HepG2 (cell line): Measurements from ENCODE around the gene TRMT2A. TPM values are rescaled to one million over a fixed set of nuclear protein-coding genes. Genes with fewer than 3 reads are reported as not detected.

Source experiments
- ATAC-seq: fragments of 200-7000 bp; cut with Tn5 transposase; 3 replicates; pipeline ENCODE4 v1.9.1; 2020; ENCODE audit warnings: mild to moderate bottlenecking, moderate library complexity
- BruUV-seq: library from RNA; stranded (reverse); fragments of 400-500 nt; replicated peaks from 2 replicates; lab custom pipeline; 2021; lab: Mats Ljungman, UMichigan
- CTCF ChIA-PET: fragments of 300-600 bp; formaldehyde crosslinking; extraction: SDS; loops from one replicate; lab custom pipeline; 2021; ENCODE audit warnings: low total read pairs, inconsistent platforms, low intra/inter-chr PET ratio; lab: Yijun Ruan, JAX
- POLR2A ChIA-PET: fragments of 350-600 bp; sonication (Branson Sonifier 250); formaldehyde crosslinking; loops from one replicate; lab custom pipeline; 2020; ENCODE audit warnings: antibody characterized with exemption, inconsistent platforms; lab: Yijun Ruan, JAX
- DNase-seq: peaks from one replicate; pipeline ENCODE4 v3.0.0-alpha.2; 2015; ENCODE audit warnings: low spot score
- FAIRE-seq: peaks from 3 replicates; lab custom pipeline; 2011; peaks lifted over from hg19 to GRCh38; lab: Jason Lieb, UNC
- H2AFZ ChIP-seq: one replicate; pipeline ENCODE4 v1.6.1; 2011; ENCODE audit warnings: low read length, inconsistent platforms
- H3K27ac ChIP-seq: fragments of 300-600 bp; 3 replicates; pipeline ENCODE4 v1.8.0; 2011; ENCODE audit warnings: mixed run types, mild to moderate bottlenecking, mixed read lengths, low read length, inconsistent platforms; ENCODE audit not compliant: insufficient read depth; ENCODE audit errors: extremely low read length
- H3K27me3 ChIP-seq, 2 experiments: fragments of 200-600 bp in 1 of 2; 2 replicates in 1 of 2; 3 replicates in 1 of 2; pipeline versions ENCODE4 v1.6.0 to v1.8.0; 2011; ENCODE audit warnings: low read length in 2 of 2, mild to moderate bottlenecking in 2 of 2, moderate library complexity in 2 of 2, inconsistent platforms in 1 of 2; ENCODE audit not compliant: insufficient read depth in 2 of 2, control insufficient read depth in 1 of 2
- H3K36me3 ChIP-seq, 2 experiments: fragments of 200-600 bp in 1 of 2; replicated peaks in 1 of 2; 2 replicates in 1 of 2; 3 replicates in 1 of 2; pipeline versions ENCODE4 v1.5.1 to v1.8.0; 2011; ENCODE audit warnings: low read length in 2 of 2, inconsistent platforms in 1 of 2; ENCODE audit not compliant: insufficient read depth in 2 of 2, control insufficient read depth in 1 of 2
- H3K4me1 ChIP-seq: 2 replicates; pipeline ENCODE4 v1.5.1; 2012; ENCODE audit warnings: low read length, inconsistent platforms; ENCODE audit not compliant: insufficient read depth
- H3K4me2 ChIP-seq: 2 replicates; pipeline ENCODE4 v1.6.0; 2011; ENCODE audit warnings: low read depth, low read length, inconsistent platforms
- H3K4me3 ChIP-seq, 3 experiments: fragments of 200-600 bp in 1 of 3; sonication (generic), shearing (Covaris generic) in 1 of 3; replicated peaks in 1 of 3; 2 replicates each; pipeline ENCODE4 v1.5.1; 2011 to 2016; ENCODE audit warnings: low read length in 3 of 3, inconsistent platforms in 2 of 3, low read depth in 2 of 3, mild to moderate bottlenecking in 2 of 3, control low read depth in 1 of 3, mixed read lengths in 1 of 3; ENCODE audit not compliant: insufficient read depth in 1 of 3
- H3K79me2 ChIP-seq: one replicate; pipeline ENCODE4 v1.6.1; 2011; ENCODE audit warnings: low read length, inconsistent platforms; ENCODE audit not compliant: insufficient read depth
- H3K9ac ChIP-seq: 2 replicates; pipeline ENCODE4 v1.6.0; 2011; ENCODE audit warnings: mild to moderate bottlenecking, low read depth, low read length, inconsistent platforms; ENCODE audit not compliant: insufficient read depth
- H3K9me3 ChIP-seq: 2 replicates; pipeline ENCODE4 v1.5.1; 2012; ENCODE audit warnings: mild to moderate bottlenecking, low read length
- H4K20me1 ChIP-seq: 2 replicates; pipeline ENCODE4 v1.6.0; 2011; ENCODE audit warnings: inconsistent platforms, mild to moderate bottlenecking, low read length, moderate library complexity; ENCODE audit not compliant: insufficient read depth
- HNRNPH1 ChIP-seq: fragments of 200-400 bp; formaldehyde crosslinking; optimal IDR thresholded peaks from 2 replicates; pipeline ENCODE3; 2017; ENCODE audit warnings: mild to moderate bottlenecking, low read depth, low read length
- HNRNPL ChIP-seq: fragments of 200-400 bp; formaldehyde crosslinking; IDR thresholded peaks from 2 replicates; pipeline ENCODE4 v1.6.1; 2017; ENCODE audit warnings: mild to moderate bottlenecking, low read depth, low read length
- NONO ChIP-seq, 2 experiments: fragments of 450-650 bp in 1 of 2; sonication (generic) in 1 of 2; formaldehyde crosslinking in 1 of 2; IDR thresholded peaks in 1 of 2; conservative IDR thresholded peaks in 1 of 2; 2 replicates each; pipeline versions ENCODE4 v1.6.1 to v1.8.0; 2017 to 2022; ENCODE audit warnings: mild to moderate bottlenecking in 1 of 2, missing genetic modification reagents in 1 of 2, moderate library complexity in 1 of 2
- TMF1 ChIP-seq: sonication (generic); formaldehyde crosslinking; IDR thresholded peaks from 2 replicates; pipeline ENCODE4 v1.8.1; 2022; ENCODE audit warnings: low read depth, missing genetic modification reagents
- ZFAT ChIP-seq: sonication (generic); formaldehyde crosslinking; conservative IDR thresholded peaks from 2 replicates; pipeline ENCODE4 v1.8.1; 2023; ENCODE audit warnings: missing genetic modification reagents, inconsistent platforms
- ZNF597 ChIP-seq: sonication (generic); formaldehyde crosslinking; IDR thresholded peaks from 2 replicates; pipeline ENCODE4 v1.5.0; 2020; ENCODE audit warnings: missing genetic modification reagents
- ZNF709 ChIP-seq: sonication (generic); formaldehyde crosslinking; IDR thresholded peaks from 2 replicates; pipeline ENCODE4 v1.5.0; 2020; ENCODE audit warnings: mild to moderate bottlenecking, missing genetic modification reagents
- WGBS: methylation state at CpG from one replicate; pipeline ENCODE4 v1.1.6; 2017; ENCODE audit warnings: low lambda C conversion rate; 5-methylcytosine and 5-hydroxymethylcytosine counted together
- in situ Hi-C: cut with HindIII; loops from 2 replicates; pipeline ENCODE4 v1.10.0; 2017; ENCODE audit warnings: low pct_unique_long_range_greater_than_20kb; ENCODE audit not compliant: extremely low pct_ligation_motif_present
- intact Hi-C: fragments of 100-400 bp; cut with micrococcal nuclease; formaldehyde crosslinking; loops from one replicate; pipeline ENCODE4 v1.10.0; 2022; ENCODE audit not compliant: unreplicated experiment
- polyA plus RNA-seq, 8 experiments: library from polyadenylated mRNA; depleted of rRNA in 3 of 8; stranded (reverse) in 7 of 8; unstranded in 1 of 8; fragments of >200 nt; fragmentation: Illumina TruSeq in 4 of 8; extraction: Trizol in 4 of 8; gene quantifications; 2 replicates each; pipeline versions ENCODE4 v1.2.1 to v1.2.3, GENCODE V29; 2011 to 2016; ENCODE audit warnings: low read depth in 4 of 8, missing spikeins in 1 of 8, mixed read lengths in 1 of 8; ENCODE audit not compliant: insufficient read depth in 1 of 8
- total RNA-seq, 5 experiments: library from RNA; depleted of rRNA; stranded (reverse); fragments of >200 nt; fragmentation: Illumina TruSeq; extraction: Trizol; gene quantifications; 2 replicates each; pipeline ENCODE4 v1.2.3, GENCODE V29; 2016; ENCODE audit warnings: low read depth in 1 of 5
- TF ChIP-seq, protein P1 (sequence below), 2 experiments: sonication (generic) in 1 of 2; formaldehyde crosslinking in 1 of 2; IDR thresholded peaks; 2 replicates each; pipeline versions ENCODE4 v1.4.0 to v1.6.1; 2018 to 2020; ENCODE audit warnings: missing genetic modification reagents in 2 of 2, borderline replicate concordance in 1 of 2, low read depth in 1 of 2, mild to moderate bottlenecking in 1 of 2, missing biosample characterization in 1 of 2

Gene TRMT2A
- total and polyA plus RNA-seq, 2 of the 13 experiments (the other 11 are each of a cell fraction or from before 2014, with no cell fraction given): 24.0 to 30.3 TPM

DNA sequence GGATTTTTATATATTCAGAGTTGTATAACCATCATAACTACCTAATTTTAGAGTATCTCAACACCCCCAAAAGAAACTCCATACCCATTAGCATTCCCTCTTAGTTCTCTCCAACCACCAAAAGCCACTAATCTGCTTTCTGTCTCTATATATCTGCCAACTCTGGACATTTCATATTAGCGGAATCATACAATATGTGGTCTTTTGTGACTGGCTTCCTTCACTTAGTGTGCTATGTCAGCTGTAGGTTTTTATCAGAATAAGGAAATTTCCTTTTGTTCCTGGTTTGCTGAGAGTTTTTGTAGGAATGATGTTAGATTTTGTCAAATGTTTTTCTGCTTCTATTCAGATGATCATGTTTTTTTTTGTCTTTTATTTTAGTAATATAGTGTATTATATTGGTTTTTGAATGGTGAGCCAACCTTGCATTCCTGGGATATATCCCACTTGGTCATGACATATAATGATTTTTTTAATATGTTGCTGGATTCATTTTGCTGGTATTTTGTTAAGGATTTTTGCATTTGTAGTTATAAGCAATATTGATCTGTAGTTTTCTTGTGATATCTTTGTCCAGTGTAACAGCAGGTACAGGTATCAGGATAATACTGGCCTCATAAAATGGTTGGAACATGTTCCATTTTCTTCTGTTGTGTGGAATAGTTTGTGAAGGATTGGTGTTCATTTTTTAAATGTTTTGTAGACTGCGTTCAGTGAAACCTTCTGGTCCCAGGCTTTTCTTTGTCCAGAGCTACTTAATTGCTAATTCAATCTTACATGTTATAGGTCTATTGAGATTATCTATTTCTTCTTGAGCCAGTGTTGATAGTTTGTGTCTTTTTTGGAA lies 20.2 kb downstream of the TRMT2A start (continued):
- TF ChIP-seq TMF1 (CRISPR knock-in tag): no peak
- TF ChIP-seq NONO (IDR thresholded peaks at IDR 0.05): no peak
- no peak for TF ChIP-seq NONO (CRISPR knock-in tag; conservative IDR thresholded peaks at IDR 0.05)
- TF ChIP-seq ZNF709 (CRISPR knock-in tag): no peak
- TF ChIP-seq HNRNPH1: no peak
- TF ChIP-seq, protein P1, sequence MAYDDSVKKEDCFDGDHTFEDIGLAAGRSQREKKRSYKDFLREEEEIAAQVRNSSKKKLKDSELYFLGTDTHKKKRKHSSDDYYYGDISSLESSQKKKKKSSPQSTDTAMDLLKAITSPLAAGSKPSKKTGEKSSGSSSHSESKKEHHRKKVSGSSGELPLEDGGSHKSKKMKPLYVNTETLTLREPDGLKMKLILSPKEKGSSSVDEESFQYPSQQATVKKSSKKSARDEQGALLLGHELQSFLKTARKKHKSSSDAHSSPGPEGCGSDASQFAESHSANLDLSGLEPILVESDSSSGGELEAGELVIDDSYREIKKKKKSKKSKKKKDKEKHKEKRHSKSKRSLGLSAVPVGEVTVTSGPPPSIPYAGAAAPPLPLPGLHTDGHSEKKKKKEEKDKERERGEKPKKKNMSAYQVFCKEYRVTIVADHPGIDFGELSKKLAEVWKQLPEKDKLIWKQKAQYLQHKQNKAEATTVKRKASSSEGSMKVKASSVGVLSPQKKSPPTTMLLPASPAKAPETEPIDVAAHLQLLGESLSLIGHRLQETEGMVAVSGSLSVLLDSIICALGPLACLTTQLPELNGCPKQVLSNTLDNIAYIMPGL (CRISPR knock-in tag; IDR thresholded peaks at IDR 0.05; ENCODE audit: borderline replicate concordance in 1 of 2, low read depth in 1 of 2): no peak
- TF ChIP-seq, all 625 proteins: peak for 0

GRCh38 chr22:20095521-20095920 lies 21.5 kb downstream of the TRMT2A start:
- POLR2A ChIA-PET: no interaction called here
- no peak for DNase-seq
- Histone ChIP-seq H3K79me2 (peaks cover 11% of the 10 kb centered on the region), H3K27me3 (no peaks in the 10 kb centered on the region), H3K4me3 (no peak overlapping the region), H3K9me3 (no peaks in the 10 kb centered on the region), H4K20me1 (no peaks in the 10 kb centered on the region), H3K27ac (no peak overlapping the region), H3K4me1 (no peaks in the 10 kb centered on the region), H3K4me2 (no peak overlapping the region), H3K36me3 (peaks cover 44 to 92% of the 10 kb centered on the region in 2 experiments), H3K9ac (no peak overlapping the region), H2AFZ (no peak overlapping the region)
- FAIRE-seq: no peak
- 95% methylated on average over 4 of the region's 4 CpGs for WGBS
- no peak for ATAC-seq
- TF ChIP-seq ZNF597 (CRISPR knock-in tag) (no peak), HNRNPL (no peak), ZFAT (CRISPR knock-in tag) (no peak)
- intact Hi-C loops: no loop called here
- in situ Hi-C loops: no loop called here
- BruUV-seq: no TSS peak
- CTCF ChIA-PET: no interaction called here
